Large intestine (tissue), 3 donors: ENCODE measurements around the gene C10orf90. TPM values are rescaled to one million over a fixed set of nuclear protein-coding genes. Genes with fewer than 3 reads are reported as not detected.

ENCODE experiments used
- DNase-seq, 2 donors: peaks; one replicate each; pipeline versions ENCODE4 v3.0.0 to v3.0.0-alpha.2; 2013
- H3K27ac ChIP-seq: one replicate; pipeline ENCODE4 v1.5.1; 2013; ENCODE audit warnings: low read length
- H3K27me3 ChIP-seq: 2 replicates; pipeline ENCODE4 v1.6.1; 2013; ENCODE audit warnings: low read length; ENCODE audit not compliant: control insufficient read depth, insufficient read depth
- H3K36me3 ChIP-seq: 2 replicates; pipeline ENCODE4 v1.6.1; 2013; ENCODE audit warnings: low read length; ENCODE audit not compliant: control insufficient read depth, insufficient read depth
- H3K4me1 ChIP-seq: one replicate; pipeline ENCODE4 v1.6.1; 2013; ENCODE audit warnings: low read length; ENCODE audit not compliant: control insufficient read depth, insufficient read depth
- H3K4me3 ChIP-seq: one replicate; pipeline ENCODE4 v1.5.1; 2013; ENCODE audit warnings: low read length
- H3K9me3 ChIP-seq: one replicate; pipeline ENCODE4 v1.6.1; 2013; ENCODE audit warnings: mild to moderate bottlenecking, low read depth, low read length, moderate library complexity; ENCODE audit not compliant: control insufficient read depth
- WGBS: methylation state at CpG from one replicate; pipeline ENCODE4 v1.1.5; 2013; ENCODE audit warnings: low lambda C conversion rate; ENCODE audit not compliant: insufficient coverage; 5-methylcytosine and 5-hydroxymethylcytosine counted together
- polyA plus RNA-seq: library from polyadenylated mRNA; unstranded; fragments of 120-200 nt; gene quantifications from one replicate; pipeline ENCODE4 v1.2.1, GENCODE V29; 2013

C10orf90 gene
- polyA plus RNA-seq, 1 donor, result not detected

GRCh38 chr10:126570621-126571602 is 99.6 kb downstream of the C10orf90 start:
- 100% methylated on average over 1 of the region's 12 CpGs for WGBS
- no peak overlapping the region for H3K4me3 ChIP-seq
- no peaks in the 10 kb centered on the region for H3K4me1 ChIP-seq
- H3K27me3 ChIP-seq, result no peaks in the 10 kb centered on the region
- H3K9me3 ChIP-seq, result no peaks in the 10 kb centered on the region
- no peak for DNase-seq
- no peak overlapping the region for H3K27ac ChIP-seq
- H3K36me3 ChIP-seq, result no peaks in the 10 kb centered on the region

GRCh38 chr10:126570245-126570570 is 100.3 kb downstream of the C10orf90 start:
- no peaks in the 10 kb centered on the region for H3K36me3 ChIP-seq
- H3K27ac ChIP-seq, result no peak overlapping the region
- H3K4me1 ChIP-seq, result no peaks in the 10 kb centered on the region
- 34% methylated on average over 2 of the region's 4 CpGs for WGBS
- H3K27me3 ChIP-seq, result no peaks in the 10 kb centered on the region
- H3K9me3 ChIP-seq, result no peaks in the 10 kb centered on the region
- DNase-seq, result no peak
- H3K4me3 ChIP-seq, result no peak overlapping the region

GRCh38 chr10:126569513-126570244 is 100.8 kb downstream of the C10orf90 start:
- Histone ChIP-seq H3K27ac (no peak overlapping the region), H3K27me3 (no peaks in the 10 kb centered on the region), H3K4me1 (no peaks in the 10 kb centered on the region), H3K36me3 (no peaks in the 10 kb centered on the region), H3K4me3 (no peak overlapping the region), H3K9me3 (no peaks in the 10 kb centered on the region)
- 71% methylated on average over 1 of the region's 8 CpGs for whole genome bisulfite sequencing
- no peak for DNase-seq

- no peaks in the 10 kb centered on the region for H3K9me3 ChIP-seq
- H3K4me1 ChIP-seq, result no peaks in the 10 kb centered on the region
- H3K36me3 ChIP-seq, result no peaks in the 10 kb centered on the region
- DNase-seq, result no peak
- no peaks in the 10 kb centered on the region for H3K27me3 ChIP-seq
- no peak overlapping the region for H3K27ac ChIP-seq
- H3K4me3 ChIP-seq, result no peak overlapping the region
- WGBS, result 60% methylated on average over 1 of the region's 7 CpGs
These were observed 101.6 kb downstream of the C10orf90 start for GRCh38 chr10:126568809-126569385.

GRCh38 chr10:126565871-126566270 is 104.6 kb downstream of the C10orf90 start:
- Histone ChIP-seq H3K27ac (no peak overlapping the region), H3K27me3 (no peaks in the 10 kb centered on the region)

GRCh38 chr10:126565441-126565840 is 105.1 kb downstream of the C10orf90 start:
- no peak for DNase-seq
- Histone ChIP-seq H3K9me3 (no peaks in the 10 kb centered on the region), H3K27me3 (no peaks in the 10 kb centered on the region), H3K36me3 (no peaks in the 10 kb centered on the region), H3K4me1 (no peaks in the 10 kb centered on the region), H3K4me3 (no peak overlapping the region), H3K27ac (no peak overlapping the region)
- WGBS, result 90% methylated on average over 2 of the region's 7 CpGs

More at GRCh38 chr10:126565871-126566270, 104.6 kb downstream of the C10orf90 start:
- 100% methylated on average over 1 of the region's 3 CpGs for WGBS
- Histone ChIP-seq H3K9me3 (no peaks in the 10 kb centered on the region), H3K4me1 (no peaks in the 10 kb centered on the region), H3K4me3 (no peak overlapping the region), H3K36me3 (no peaks in the 10 kb centered on the region)
- no peak for DNase-seq

GRCh38 chr10:126564326-126564888 is 106.1 kb downstream of the C10orf90 start:
- H3K4me3 ChIP-seq, result no peak overlapping the region
- no peaks in the 10 kb centered on the region for H3K36me3 ChIP-seq
- WGBS, result no CpG with 5 or more reads among the region's 4 CpGs
- H3K27me3 ChIP-seq, result no peaks in the 10 kb centered on the region
- no peak for DNase-seq
- H3K9me3 ChIP-seq, result no peaks in the 10 kb centered on the region
- H3K27ac ChIP-seq, result no peak overlapping the region
- no peaks in the 10 kb centered on the region for H3K4me1 ChIP-seq

- H3K9me3 ChIP-seq, result no peaks in the 10 kb centered on the region
- H3K4me1 ChIP-seq, result no peaks in the 10 kb centered on the region
- no peak overlapping the region for H3K27ac ChIP-seq
- H3K36me3 ChIP-seq, result no peaks in the 10 kb centered on the region
- WGBS, result no CpG with 5 or more reads among the region's 3 CpGs
- H3K27me3 ChIP-seq, result no peaks in the 10 kb centered on the region
- no peak for DNase-seq
- H3K4me3 ChIP-seq, result no peak overlapping the region
These were observed 107.1 kb downstream of the C10orf90 start for GRCh38 chr10:126563361-126563760.

- no peak for DNase-seq
- H3K27me3 ChIP-seq, result no peaks in the 10 kb centered on the region
- no peaks in the 10 kb centered on the region for H3K4me1 ChIP-seq
- H3K9me3 ChIP-seq, result no peaks in the 10 kb centered on the region
- H3K27ac ChIP-seq, result no peak overlapping the region
- WGBS, result no CpG with 5 or more reads among the region's 13 CpGs
- H3K4me3 ChIP-seq, result no peak overlapping the region
- H3K36me3 ChIP-seq, result no peaks in the 10 kb centered on the region
These were observed 108.4 kb downstream of the C10orf90 start for GRCh38 chr10:126561921-126562680.
